Renal cortex interstitium (tissue), 15 donors: ENCODE results near the gene SETD4. TPM values are rescaled to one million over a fixed set of nuclear protein-coding genes. Genes with fewer than 3 reads are reported as not detected.
"Not testable (repeated sequence)": the region's sequence is repeated elsewhere in the genome, so short reads cannot be mapped to it uniquely, and the experiment has no call there.

ENCODE experiments used
- DNase-seq, 11 donors: peaks; one replicate each; pipeline ENCODE4 v3.0.0-alpha.2; 2013; ENCODE audit warnings: low read depth in 9 of 11, low spot score in 4 of 11; ENCODE audit errors: extremely low read depth in 1 of 11
- long read RNA-seq, 16 experiments: transcript quantifications; one replicate each; lab custom pipeline, GENCODE V29; 2026
- polyA plus RNA-seq, 3 donors: library from polyadenylated mRNA; unstranded; fragments of 120-200 nt; gene quantifications; one replicate each; pipeline ENCODE4 v1.2.1, GENCODE V29; 2013; ENCODE audit not compliant: insufficient read length in 3 of 3

The SETD4 gene, protein sequence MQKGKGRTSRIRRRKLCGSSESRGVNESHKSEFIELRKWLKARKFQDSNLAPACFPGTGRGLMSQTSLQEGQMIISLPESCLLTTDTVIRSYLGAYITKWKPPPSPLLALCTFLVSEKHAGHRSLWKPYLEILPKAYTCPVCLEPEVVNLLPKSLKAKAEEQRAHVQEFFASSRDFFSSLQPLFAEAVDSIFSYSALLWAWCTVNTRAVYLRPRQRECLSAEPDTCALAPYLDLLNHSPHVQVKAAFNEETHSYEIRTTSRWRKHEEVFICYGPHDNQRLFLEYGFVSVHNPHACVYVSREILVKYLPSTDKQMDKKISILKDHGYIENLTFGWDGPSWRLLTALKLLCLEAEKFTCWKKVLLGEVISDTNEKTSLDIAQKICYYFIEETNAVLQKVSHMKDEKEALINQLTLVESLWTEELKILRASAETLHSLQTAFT
- polyA plus RNA-seq, result 10 to 100 TPM; 27.1 to 61.6 (median 28.3) TPM
- long read RNA-seq, donor 1, partial matches to known transcripts, result 0 of 1 reads
- long read RNA-seq, donor 1, other reads (novel, unspliced or antisense), result 0 of 1 reads
- long read RNA-seq, donor 2, result 0 reads
- long read RNA-seq, donor 3, partial matches to known transcripts, result 0 of 1 reads
- long read RNA-seq, donor 3, other reads (novel, unspliced or antisense), result 0 of 1 reads
- long read RNA-seq, donor 4, partial matches to known transcripts, result 0 of 1 reads
- long read RNA-seq, donor 4, other reads (novel, unspliced or antisense), result 0 of 1 reads
- long read RNA-seq, donor 5, partial matches to known transcripts, result 5 of 9 reads
- long read RNA-seq, donor 5, other reads (novel, unspliced or antisense), result 0 of 9 reads
- long read RNA-seq, donor 6, partial matches to known transcripts, result 0 of 3 reads
- long read RNA-seq, donor 6, other reads (novel, unspliced or antisense), result 0 of 3 reads
- long read RNA-seq, donor 7, partial matches to known transcripts, result 6 of 8 reads
- long read RNA-seq, donor 7, other reads (novel, unspliced or antisense), result 0 of 8 reads
- long read RNA-seq, donor 8, partial matches to known transcripts, result 9 of 11 reads
- long read RNA-seq, donor 8, other reads (novel, unspliced or antisense), result 0 of 11 reads
- long read RNA-seq, donor 9, result 0 reads
- long read RNA-seq, donor 10, partial matches to known transcripts, result 0 of 3 reads
- long read RNA-seq, donor 10, other reads (novel, unspliced or antisense), result 0 of 3 reads
- long read RNA-seq, donor 11, partial matches to known transcripts, result 0 of 1 reads
- long read RNA-seq, donor 11, other reads (novel, unspliced or antisense), result 0 of 1 reads
- long read RNA-seq, donor 12, result 0 reads
- long read RNA-seq, donor 13, partial matches to known transcripts, result 7 of 8 reads
- long read RNA-seq, donor 13, other reads (novel, unspliced or antisense), result 0 of 8 reads
- long read RNA-seq, donor 14, partial matches to known transcripts, result 0 of 2 reads
- long read RNA-seq, donor 14, other reads (novel, unspliced or antisense), result 0 of 2 reads
- long read RNA-seq, donor 15, result 0 reads
- long read RNA-seq, donor 16, partial matches to known transcripts, result 44 of 46 reads
- long read RNA-seq, donor 16, other reads (novel, unspliced or antisense), result 0 of 46 reads

DNA sequence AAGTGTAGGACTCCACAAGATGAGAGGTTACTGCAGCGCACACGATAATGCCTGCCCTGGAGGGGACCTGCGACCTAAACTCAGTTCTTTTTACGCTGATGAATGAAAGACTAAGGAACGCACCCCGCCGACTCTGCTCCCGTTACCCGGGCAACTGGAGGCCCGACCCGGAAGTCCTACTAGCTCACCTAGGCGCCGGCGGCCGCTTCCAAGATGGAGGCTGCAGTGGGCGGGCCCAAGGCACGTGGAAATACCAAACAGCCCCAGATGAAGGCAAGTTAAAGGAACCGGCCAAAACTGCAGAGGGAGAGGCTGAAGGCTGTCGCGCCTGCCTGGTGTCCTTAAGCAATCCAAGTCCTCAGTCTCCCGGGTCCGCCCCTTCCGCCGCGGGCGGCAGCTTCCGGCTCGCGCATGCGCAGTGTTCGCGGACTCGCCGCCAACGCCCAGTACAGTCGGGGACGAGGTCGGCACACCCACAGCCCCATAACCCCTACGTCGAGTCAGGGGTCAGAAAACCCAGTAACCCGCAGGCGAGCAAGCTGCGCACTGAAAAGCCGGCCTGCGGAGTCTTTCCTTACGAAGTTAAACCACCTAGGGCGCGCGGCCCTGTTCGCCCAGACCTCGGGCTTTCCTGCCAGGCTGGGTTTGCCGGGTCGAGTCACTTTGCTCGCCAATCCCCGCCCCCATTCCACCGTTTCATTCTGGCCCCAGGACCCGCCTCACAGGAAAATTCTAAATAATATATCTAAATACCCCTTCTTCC, at the start of gene SETD4:
Gene SETD4, minus strand, starts transcription at position 368 of the 763 bp plus-strand sequence. CDS start 1,638 bp downstream, outside the sequence.
- DNase-seq, result peak; percentile 76 to 94 (median 85)

DNA sequence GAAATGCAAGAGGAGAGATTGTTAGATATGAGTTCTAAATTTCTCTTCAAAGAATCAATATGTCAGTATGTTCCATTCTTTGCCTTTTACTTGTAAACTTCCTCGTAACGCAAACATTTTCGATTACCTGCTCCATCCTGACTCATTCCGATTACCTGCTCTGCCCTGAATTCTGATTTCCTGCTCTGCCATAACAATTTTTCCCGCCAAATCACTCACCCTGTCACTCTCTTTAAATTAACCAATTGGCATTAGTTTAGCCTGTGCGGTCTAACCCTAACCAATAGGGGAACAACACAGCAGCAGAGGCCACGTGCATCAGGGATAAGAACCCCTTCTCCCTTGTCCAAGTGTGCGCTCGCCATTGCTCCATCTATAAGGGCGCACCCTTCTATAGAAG, 49.5 kb upstream of the SETD4 start:
- DNase-seq, result no peak

DNA sequence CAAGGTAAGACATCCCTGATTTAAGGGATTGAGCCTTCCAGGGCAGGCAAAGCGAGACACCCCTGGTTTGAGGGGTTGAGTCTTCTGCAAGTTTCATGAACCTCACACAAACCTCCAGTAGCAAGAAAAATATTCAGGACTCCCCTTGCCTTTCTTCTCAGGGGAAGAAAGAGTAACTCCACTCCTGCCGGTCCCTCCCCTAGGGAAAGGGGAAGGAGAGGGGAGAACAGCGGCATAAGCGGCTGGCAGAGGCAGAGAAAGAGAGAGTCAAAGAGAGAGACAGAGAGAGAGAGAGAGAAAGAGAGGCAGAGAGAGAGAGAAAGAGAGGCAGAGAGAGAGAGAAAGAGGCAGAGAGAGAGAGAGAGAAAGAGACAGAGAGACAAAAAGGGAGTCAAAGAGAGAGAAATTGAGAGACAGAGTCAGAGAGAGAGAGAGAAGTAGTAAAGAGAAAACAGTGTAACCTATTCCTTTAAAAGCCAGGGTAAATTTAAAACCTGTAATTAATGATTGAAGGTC, 45.1 kb upstream of the SETD4 start:
- no peak for DNase-seq

DNA sequence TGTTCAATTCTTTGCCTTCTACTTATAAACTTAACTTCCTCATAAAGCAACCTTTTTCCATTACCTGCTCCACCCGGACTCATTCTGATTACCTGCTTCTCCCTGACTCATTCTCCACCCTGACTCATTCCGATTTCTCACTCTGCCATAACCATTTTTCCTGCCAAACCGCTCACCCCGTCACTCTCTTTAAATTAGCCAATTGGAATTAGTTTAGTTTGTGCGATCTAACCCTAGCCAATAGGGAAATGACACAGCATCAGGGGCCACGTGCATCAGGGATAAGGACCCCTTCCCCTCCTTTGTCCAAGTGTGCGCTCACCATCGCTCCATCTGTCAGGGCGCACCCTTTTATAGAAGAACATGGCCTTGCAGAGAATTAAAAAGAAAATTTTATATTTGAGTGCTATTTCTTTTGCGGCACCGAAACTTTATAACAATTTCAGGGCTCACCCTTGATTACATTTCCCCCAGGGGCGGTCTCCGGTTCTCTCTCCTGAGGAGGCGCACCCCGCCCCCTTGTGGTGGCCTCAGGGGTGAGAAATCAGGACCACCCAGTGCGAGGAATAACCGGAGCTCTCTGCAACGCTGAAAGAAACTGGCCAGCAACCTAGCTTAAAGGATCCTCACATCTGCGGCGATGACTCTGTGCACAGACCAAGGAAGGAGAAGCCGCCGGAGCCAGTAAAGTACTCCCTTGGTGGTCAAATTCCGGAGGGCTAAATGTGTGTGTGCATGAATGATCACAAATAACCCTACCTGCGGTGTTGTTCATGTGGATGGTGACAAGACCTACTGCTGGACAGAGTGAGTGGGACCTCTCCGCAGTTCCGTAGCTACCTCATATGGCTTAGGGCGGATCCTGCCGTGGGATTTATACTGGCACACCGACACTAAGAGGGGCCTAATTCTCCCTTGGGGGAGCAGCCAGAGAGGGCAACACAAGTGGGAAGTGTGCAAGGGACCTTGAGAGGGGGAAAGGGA, 44.3 kb upstream of the SETD4 start:
- peak in 10 of 11 donors; percentile 49 to 77 (median 68) for DNase-seq

DNA sequence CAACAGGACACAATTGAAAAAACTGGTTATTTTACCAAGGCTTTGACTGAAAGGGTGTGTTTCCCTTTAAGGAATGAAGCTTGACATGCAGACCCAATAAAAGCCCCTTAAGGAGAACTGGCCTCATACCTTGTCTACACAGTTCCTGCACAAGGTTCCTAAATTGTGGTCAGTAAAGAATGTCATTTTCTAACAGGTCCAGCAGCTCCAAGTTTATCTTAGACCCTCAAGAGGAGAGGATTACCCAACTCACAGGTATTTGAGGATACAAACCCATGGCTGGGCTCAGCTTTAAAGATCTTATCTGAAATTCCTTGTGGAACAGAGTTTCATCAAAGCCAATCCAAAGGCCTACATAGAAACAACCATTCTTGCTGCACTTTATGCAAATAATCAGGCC, 43.1 kb upstream of the SETD4 start:
- DNase-seq, result no peak

DNA sequence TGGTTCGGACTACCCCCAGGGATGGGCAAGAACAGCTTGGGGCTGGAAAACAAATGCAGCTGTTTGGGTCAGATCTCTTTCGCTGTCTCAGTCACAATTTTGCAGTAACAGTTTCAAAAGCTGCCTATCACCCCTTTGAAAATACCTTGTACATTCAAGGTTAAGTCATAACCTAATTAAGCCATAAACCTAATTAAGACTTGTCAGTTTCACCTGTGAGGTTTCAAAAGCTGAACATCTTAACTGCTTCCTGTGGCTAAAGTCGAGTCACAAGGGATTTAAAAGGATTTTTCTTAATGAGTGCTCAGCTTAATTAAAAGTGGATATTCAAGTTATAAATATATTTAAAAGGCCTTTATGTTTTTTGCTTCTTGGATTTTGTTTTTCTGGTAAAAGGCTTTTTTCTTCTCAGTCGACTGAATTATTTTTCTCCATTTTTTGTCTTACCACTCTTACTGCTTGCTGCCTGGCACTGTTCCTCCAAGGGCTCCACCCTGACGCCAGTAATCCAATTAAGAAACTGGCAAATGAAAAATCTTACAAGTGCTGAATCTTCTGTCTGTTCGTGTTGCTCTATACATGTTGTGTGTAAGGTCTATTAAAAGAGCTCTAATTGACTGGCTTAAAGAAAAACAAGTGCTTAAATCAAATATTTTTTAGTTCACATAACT, 40.8 kb upstream of the SETD4 start:
- no peak for DNase-seq

DNA sequence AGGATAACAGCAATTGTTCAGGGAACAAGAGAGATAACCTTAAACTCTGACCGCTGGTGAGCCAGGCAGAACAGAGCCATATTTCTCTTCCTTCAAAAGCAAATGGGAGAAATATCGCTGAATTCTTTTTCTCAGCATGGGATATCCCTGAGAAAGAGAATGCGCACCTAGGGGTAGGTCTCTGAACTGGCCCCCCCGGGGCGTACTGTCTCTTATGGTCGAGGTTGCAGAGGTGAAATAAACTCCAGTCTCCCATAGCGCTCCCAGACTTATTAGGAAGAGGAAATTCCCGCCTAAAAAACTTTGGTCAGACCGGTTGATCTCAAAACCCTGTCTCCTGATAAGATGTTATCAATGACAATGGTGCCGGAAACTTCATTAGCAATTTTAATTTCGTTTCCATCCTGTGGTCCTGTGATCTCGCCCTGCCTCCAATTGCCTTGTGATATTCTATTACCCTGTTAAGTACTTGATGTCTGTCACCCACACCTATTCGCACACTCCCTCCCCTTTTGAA, 39.4 kb upstream of the SETD4 start:
- not testable (repeated sequence) for DNase-seq

DNA sequence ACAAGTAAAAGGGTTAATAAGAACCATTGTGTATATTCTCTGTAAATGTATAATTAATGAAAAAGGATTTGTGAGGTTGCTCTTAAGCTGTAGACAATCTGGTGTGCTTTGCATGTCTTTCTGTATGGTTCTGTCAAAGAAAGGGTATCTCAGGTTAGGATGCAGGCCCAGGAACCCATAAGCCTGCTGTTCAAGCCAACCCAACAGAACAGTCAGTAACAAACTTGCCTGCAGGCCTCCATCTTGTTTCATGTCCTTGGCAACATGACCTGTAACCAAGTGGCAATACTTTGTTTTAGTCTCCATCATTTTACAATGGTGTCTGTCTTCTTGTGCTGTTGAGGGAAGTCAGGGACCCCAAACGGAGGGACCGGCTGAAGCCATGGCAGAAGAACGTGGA, 38.7 kb upstream of the SETD4 start:
- no peak for DNase-seq

DNA sequence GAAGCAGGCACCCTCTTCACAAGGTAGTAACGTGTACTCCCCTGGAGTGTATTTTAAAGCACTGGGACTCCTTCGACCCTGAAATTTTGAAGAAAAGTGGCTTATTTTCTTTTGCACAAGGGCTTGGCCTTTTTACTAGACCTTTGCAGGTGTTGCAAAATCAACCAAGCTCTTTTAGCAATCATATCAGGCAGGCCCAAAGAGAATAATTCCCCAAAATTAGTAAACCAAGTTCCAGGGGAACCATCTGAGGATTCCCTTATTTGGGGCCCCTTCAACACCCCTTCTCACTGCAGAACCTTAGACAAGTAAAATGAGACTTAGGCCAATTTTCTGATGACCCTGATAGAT, 37.8 kb upstream of the SETD4 start:
- DNase-seq, result no peak

DNA sequence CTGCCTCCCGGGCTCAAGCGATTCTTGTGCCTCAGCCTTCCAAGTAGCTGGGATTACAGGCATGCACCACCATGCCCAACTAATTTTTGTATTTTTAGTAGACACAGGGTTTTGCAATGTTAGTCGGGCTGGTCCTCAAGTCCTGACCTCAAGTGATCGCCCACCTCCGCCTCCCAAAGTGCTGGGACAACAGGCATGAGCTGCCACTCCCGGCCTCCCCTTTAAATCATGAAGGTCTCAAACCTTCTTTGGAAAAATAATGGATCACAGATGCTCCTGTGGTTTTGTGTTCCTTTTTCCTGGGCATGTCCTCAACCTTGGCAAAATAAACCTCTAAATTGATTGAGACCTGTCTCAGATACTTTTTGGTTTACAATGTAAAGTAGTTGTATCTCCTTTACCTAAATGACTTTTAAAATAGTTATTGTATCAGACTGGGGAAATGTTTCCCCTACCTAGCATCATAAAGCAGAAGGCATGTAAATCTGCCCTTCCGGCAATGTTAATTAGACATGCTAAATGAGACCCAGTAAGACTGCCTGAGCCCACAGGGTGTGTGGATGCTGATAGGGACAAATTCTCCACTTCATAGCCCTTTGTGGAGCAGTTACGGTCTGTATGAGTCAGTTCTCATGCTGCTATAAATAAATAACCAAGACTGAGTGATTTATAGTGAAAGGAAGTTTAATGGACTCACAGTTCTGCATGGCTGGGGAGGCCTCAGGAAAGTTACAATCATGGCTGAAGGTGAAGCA, 37.3 kb upstream of the SETD4 start:
- peak in 6 of 11 donors; percentile 18 to 80 (median 58) for DNase-seq

DNA sequence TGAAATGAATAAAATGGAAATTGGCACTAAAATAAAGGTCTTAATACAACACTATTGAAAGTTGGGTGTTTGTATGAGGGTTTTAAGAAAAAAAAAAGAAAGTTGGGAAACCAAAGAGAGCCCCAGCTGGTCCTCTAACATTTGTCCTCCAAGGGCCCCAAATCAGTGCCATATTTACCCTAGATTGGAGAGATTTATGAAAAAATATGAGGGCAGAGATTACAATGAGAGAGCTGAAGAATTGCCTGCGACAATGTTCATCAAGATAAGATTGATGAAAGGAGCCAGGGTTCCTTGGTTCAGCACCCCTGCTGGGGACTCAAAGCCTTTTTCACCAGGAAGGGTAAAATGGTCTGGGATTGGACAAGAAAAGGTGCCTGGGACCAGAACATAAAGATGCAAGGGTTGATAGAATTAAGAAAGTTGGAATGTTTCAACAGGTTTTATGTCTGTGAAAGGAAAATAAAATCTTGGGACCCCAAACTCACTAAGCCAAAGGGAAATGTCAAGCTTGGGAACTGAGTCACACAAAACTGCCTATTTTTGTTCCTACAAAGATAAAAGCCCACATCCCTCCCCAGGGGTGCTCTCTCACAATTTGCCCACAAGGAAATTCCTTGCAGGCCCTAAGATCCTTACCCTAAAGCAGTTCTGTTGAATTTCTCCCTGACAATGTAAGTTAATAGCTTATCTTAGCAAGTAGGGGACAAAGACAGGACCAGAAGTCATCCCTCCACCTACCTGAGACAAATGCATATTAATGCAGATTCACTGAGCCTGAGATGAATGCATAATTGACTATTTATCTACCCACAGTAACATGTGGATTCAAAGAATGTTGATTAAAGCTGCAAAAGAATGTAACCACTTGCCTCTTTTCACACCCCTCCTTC, 36.3 kb upstream of the SETD4 start:
- DNase-seq, result no peak

DNA sequence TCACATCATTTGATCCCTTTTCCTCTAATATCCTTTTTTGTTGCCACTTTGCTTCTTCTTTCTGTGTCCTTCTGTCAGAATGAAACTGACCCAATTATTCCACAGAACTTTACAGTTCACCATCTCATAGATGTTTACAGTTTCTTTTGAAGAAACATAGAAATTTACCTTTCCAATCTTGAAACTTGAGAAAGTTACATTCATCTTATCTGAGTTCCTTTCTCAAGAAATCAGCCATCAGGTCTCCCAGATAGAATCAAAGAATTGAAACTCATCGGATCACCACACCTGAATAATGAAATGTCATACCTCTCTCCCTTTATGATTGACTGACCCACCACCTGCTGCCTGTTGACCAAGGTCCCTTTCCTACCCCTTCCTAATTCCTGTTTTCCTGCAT, 33.2 kb upstream of the SETD4 start:
- DNase-seq, result no peak

DNA sequence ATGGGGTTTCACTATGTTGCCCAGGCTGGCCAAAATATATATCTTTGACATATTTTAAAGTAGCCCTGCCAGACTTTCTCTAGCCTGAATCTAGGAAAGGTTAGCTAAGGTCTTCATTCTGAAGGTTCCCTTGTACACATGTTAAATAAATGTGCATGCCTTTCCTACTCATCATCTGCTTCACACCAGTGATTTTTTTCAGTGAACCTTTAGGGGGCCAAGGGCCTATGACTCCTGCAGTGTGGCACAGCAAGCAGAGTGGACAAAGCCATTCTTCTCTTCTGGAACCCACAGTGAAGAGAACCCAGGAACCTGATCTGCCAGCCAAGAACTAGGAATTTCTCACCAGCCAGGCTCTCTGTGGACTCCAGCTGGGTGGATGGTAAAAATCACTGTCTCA, 32.4 kb upstream of the SETD4 start:
- no peak for DNase-seq

DNA sequence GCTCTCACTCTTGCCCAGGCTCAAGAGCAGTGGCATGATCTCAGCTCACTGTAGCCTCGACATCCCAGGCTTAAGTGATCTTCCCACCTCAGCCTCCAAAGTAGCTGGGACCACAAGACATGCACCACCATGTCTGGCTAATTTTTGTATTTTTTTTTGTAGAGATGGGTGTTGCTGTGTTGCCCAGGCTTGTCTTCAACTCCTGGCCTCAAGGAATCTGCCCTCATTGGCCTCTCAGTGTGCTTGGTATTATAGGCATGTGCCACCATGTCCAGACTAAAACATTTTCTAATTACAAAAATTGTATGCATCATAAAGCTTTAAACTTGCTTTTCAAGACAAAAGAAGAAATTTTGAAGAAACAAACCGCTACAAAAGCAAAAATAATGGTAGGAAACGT, 29.6 kb upstream of the SETD4 start:
- no peak for DNase-seq
